Neural cell (in vitro differentiated cells): ENCODE measurements around the gene MYH6. TPM values are rescaled to one million over a fixed set of nuclear protein-coding genes. Genes with fewer than 3 reads are reported as not detected.

ENCODE experiments used
- H2AFZ ChIP-seq: fragments of 200-600, 300-800 bp; sonication (generic), shearing (Covaris generic); 2 replicates; pipeline ENCODE4 v1.6.0; 2014; ENCODE audit warnings: low read depth, mild to moderate bottlenecking, antibody characterized with exemption, low read length, moderate library complexity
- H3F3A ChIP-seq: fragments of 200-600 bp; shearing (Covaris generic); 2 replicates; pipeline ENCODE4 v1.6.1; 2016; ENCODE audit warnings: mild to moderate bottlenecking, moderate library complexity, mixed read lengths, antibody characterized with exemption, low read length; ENCODE audit not compliant: insufficient read depth, poor library complexity, severe bottlenecking
- H3K27ac ChIP-seq: fragments of 200-600, 300-800 bp; sonication (generic), shearing (Covaris generic); 2 replicates; pipeline ENCODE4 v1.5.1; 2014; ENCODE audit warnings: mild to moderate bottlenecking, low read length, moderate library complexity
- H3K27me3 ChIP-seq: fragments of 300-800, 200-600 bp; sonication (generic), shearing (Covaris generic); 2 replicates; pipeline ENCODE4 v1.6.0; 2014; ENCODE audit warnings: mild to moderate bottlenecking, low read depth, low read length, moderate library complexity; ENCODE audit not compliant: insufficient read depth
- H3K36me3 ChIP-seq: fragments of 300-800, 200-600 bp; sonication (generic), shearing (Covaris generic); 2 replicates; pipeline ENCODE4 v1.5.1; 2014; ENCODE audit warnings: mild to moderate bottlenecking, antibody characterized with exemption, low read length, moderate library complexity; ENCODE audit not compliant: insufficient read depth
- H3K4me2 ChIP-seq: fragments of 300-800, 200-600 bp; sonication (generic), shearing (Covaris generic); 2 replicates; pipeline ENCODE4 v1.6.0; 2014; ENCODE audit warnings: mild to moderate bottlenecking, low read length
- H3K4me3 ChIP-seq: fragments of 300-800, 200-600 bp; sonication (generic), shearing (Covaris generic); 2 replicates; pipeline ENCODE4 v1.5.1; 2014; ENCODE audit warnings: mild to moderate bottlenecking, low read length, moderate library complexity
- H3K79me2 ChIP-seq: fragments of 200-600 bp; shearing (Covaris generic); replicated peaks from 2 replicates; pipeline ENCODE4 v1.6.0; 2014; ENCODE audit warnings: mild to moderate bottlenecking, low read length, moderate library complexity; ENCODE audit not compliant: insufficient read depth
- H3K9ac ChIP-seq: fragments of 300-800, 200-600 bp; sonication (generic), shearing (Covaris generic); 2 replicates; pipeline ENCODE4 v1.6.1; 2016; ENCODE audit warnings: mild to moderate bottlenecking, low read length, mixed read lengths
- H3K9me2 ChIP-seq: fragments of 200-600 bp; shearing (Covaris generic); 2 replicates; pipeline ENCODE4 v1.6.1; 2016; ENCODE audit warnings: mild to moderate bottlenecking, low read length, mixed read lengths; ENCODE audit not compliant: insufficient read depth
- H3K9me3 ChIP-seq: fragments of 200-600, 300-800 bp; sonication (generic), shearing (Covaris generic); 2 replicates; pipeline ENCODE4 v1.6.1; 2016; ENCODE audit warnings: mild to moderate bottlenecking, mixed run types, low read length, moderate library complexity, mixed read lengths
- H4K20me1 ChIP-seq: fragments of 200-600 bp; shearing (Covaris generic); 2 replicates; pipeline ENCODE4 v1.6.1; 2016; ENCODE audit warnings: mild to moderate bottlenecking, mixed run types; ENCODE audit not compliant: insufficient read depth
- CTCF ChIP-seq: fragments of 450-650 bp; IDR thresholded peaks from 2 replicates; pipeline ENCODE4 v1.5.1; 2014; ENCODE audit warnings: antibody characterized with exemption, mild to moderate bottlenecking, moderate library complexity; ENCODE audit not compliant: poor library complexity, severe bottlenecking
- EP300 ChIP-seq: fragments of 450-650 bp; conservative IDR thresholded peaks from 2 replicates; pipeline ENCODE4 v1.6.1; 2014; ENCODE audit warnings: antibody characterized with exemption, mild to moderate bottlenecking, moderate library complexity; ENCODE audit not compliant: poor library complexity, severe bottlenecking
- EZH2 ChIP-seq: fragments of 200-600, 300-800 bp; shearing (Covaris generic), sonication (generic); IDR thresholded peaks from 2 replicates; pipeline ENCODE4 v1.6.1; 2014; ENCODE audit warnings: antibody characterized with exemption, low read length, borderline replicate concordance, mild to moderate bottlenecking; ENCODE audit not compliant: insufficient read depth, poor library complexity, severe bottlenecking
- MXI1 ChIP-seq: fragments of 450-650 bp; conservative IDR thresholded peaks from 2 replicates; pipeline ENCODE4 v1.6.1; 2014; ENCODE audit warnings: antibody characterized with exemption, mild to moderate bottlenecking; ENCODE audit not compliant: poor library complexity, severe bottlenecking
- POLR2AphosphoS5 ChIP-seq: IDR thresholded peaks from 2 replicates; pipeline ENCODE4 v1.6.1; 2012
- RAD21 ChIP-seq: fragments of 450-650 bp; conservative IDR thresholded peaks from 2 replicates; pipeline ENCODE4 v1.6.1; 2014; ENCODE audit warnings: antibody characterized with exemption, mild to moderate bottlenecking, moderate library complexity
- SMC3 ChIP-seq: fragments of 450-650 bp; conservative IDR thresholded peaks from 2 replicates; pipeline ENCODE4 v1.6.1; 2014; ENCODE audit warnings: antibody characterized with exemption, mild to moderate bottlenecking, moderate library complexity; ENCODE audit not compliant: poor library complexity
- TAF1 ChIP-seq: IDR thresholded peaks from 2 replicates; pipeline ENCODE4 v1.6.1; 2012; ENCODE audit warnings: low read depth
- polyA plus RNA-seq: library from polyadenylated mRNA; depleted of rRNA; stranded (reverse); fragments of >200 nt; gene quantifications from 2 replicates; pipeline ENCODE4 v1.2.3, GENCODE V29; 2014
- TF ChIP-seq, protein P1 (sequence below): IDR thresholded peaks from 2 replicates; pipeline ENCODE4 v1.6.1; 2012; ENCODE audit warnings: borderline replicate concordance

The MYH6 gene
- polyA plus RNA-seq, 1 donor from 2014 or later, result not detected

DNA sequence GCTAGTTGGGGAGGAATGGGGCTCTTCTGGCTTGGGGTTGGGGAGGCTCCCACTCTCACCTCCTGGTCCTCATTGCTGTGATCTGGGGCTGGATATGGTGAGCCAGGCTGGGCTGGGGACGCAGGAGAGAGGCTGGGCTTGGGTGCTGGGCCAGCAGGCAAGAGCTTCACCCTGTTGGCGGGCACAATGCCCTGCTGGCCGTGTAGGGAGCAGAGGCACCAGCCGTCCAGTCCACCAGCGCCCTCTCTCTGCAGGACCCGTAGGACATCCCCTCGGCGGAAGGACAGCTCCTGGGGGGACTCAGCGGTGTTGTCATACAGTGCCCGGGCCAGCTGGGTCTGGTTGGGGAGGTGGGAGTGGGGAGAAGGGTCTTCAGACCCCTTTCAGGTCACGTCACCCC lies 47.6 kb downstream of the MYH6 start:
- no peak overlapping the region for H3K4me3 ChIP-seq
- no peak overlapping the region for H3K9ac ChIP-seq

GRCh38 chr14:23359722-23360447 lies 48.2 kb downstream of the MYH6 start:
- H3K27me3 ChIP-seq, result peaks cover under 1% of the 10 kb centered on the region
- H3K79me2 ChIP-seq, result peaks cover 24% of the 10 kb centered on the region
- no peaks in the 10 kb centered on the region for H3F3A ChIP-seq
- no peaks in the 10 kb centered on the region for H3K9me2 ChIP-seq
- H3K9me3 ChIP-seq, result no peaks in the 10 kb centered on the region
- no peak overlapping the region for H3K27ac ChIP-seq
- no peaks in the 10 kb centered on the region for H3K36me3 ChIP-seq
- H4K20me1 ChIP-seq, result no peaks in the 10 kb centered on the region
- H3K4me2 ChIP-seq, result no peak overlapping the region
- H2AFZ ChIP-seq, result no peak overlapping the region
- no peak overlapping the region for H3K9ac ChIP-seq
- no peak overlapping the region for H3K4me3 ChIP-seq
- TF ChIP-seq POLR2AphosphoS5 (no peak), EZH2 (no peak), CTCF (no peak), SMC3 (no peak), EP300 (no peak), TAF1 (no peak), RAD21 (no peak)
- TF ChIP-seq, protein P1, sequence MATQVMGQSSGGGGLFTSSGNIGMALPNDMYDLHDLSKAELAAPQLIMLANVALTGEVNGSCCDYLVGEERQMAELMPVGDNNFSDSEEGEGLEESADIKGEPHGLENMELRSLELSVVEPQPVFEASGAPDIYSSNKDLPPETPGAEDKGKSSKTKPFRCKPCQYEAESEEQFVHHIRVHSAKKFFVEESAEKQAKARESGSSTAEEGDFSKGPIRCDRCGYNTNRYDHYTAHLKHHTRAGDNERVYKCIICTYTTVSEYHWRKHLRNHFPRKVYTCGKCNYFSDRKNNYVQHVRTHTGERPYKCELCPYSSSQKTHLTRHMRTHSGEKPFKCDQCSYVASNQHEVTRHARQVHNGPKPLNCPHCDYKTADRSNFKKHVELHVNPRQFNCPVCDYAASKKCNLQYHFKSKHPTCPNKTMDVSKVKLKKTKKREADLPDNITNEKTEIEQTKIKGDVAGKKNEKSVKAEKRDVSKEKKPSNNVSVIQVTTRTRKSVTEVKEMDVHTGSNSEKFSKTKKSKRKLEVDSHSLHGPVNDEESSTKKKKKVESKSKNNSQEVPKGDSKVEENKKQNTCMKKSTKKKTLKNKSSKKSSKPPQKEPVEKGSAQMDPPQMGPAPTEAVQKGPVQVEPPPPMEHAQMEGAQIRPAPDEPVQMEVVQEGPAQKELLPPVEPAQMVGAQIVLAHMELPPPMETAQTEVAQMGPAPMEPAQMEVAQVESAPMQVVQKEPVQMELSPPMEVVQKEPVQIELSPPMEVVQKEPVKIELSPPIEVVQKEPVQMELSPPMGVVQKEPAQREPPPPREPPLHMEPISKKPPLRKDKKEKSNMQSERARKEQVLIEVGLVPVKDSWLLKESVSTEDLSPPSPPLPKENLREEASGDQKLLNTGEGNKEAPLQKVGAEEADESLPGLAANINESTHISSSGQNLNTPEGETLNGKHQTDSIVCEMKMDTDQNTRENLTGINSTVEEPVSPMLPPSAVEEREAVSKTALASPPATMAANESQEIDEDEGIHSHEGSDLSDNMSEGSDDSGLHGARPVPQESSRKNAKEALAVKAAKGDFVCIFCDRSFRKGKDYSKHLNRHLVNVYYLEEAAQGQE, result no peak

More for the DNA sequence above, 47.6 kb downstream of the MYH6 start:
- H2AFZ ChIP-seq, result no peak overlapping the region
- H3K9me3 ChIP-seq, result no peaks in the 10 kb centered on the region
- TF ChIP-seq SMC3 (no peak), MXI1 (no peak), CTCF (no peak), TAF1 (no peak), EP300 (no peak), POLR2AphosphoS5 (no peak), EZH2 (no peak), RAD21 (no peak)
- TF ChIP-seq, protein P1, result no peak
- H3F3A ChIP-seq, result no peaks in the 10 kb centered on the region
- H3K27ac ChIP-seq, result no peak overlapping the region
- H4K20me1 ChIP-seq, result no peaks in the 10 kb centered on the region
- no peaks in the 10 kb centered on the region for H3K36me3 ChIP-seq
- no peaks in the 10 kb centered on the region for H3K9me2 ChIP-seq
- no peak overlapping the region for H3K4me2 ChIP-seq
- peaks cover 5% of the 10 kb centered on the region for H3K27me3 ChIP-seq
- peaks cover 25% of the 10 kb centered on the region for H3K79me2 ChIP-seq
